NT2/D1 (cell line): Measurements from ENCODE around the gene KRTAP1-5.
"Not testable (repeated sequence)": the region's sequence is repeated elsewhere in the genome, so short reads cannot be mapped to it uniquely, and the experiment has no call there.

Source experiments
- DNase-seq: peaks from one replicate; pipeline ENCODE4 v3.0.0-alpha.2; 2011; ENCODE audit warnings: low read depth, low spot score
- H3K27me3 ChIP-seq: 2 replicates; pipeline ENCODE4 v1.6.0; 2011; ENCODE audit warnings: mild to moderate bottlenecking; ENCODE audit not compliant: insufficient read length, insufficient read depth
- H3K36me3 ChIP-seq: 2 replicates; pipeline ENCODE4 v1.6.1; 2011; ENCODE audit warnings: mild to moderate bottlenecking, low read length, mixed read lengths; ENCODE audit not compliant: insufficient read depth, insufficient read length
- H3K4me1 ChIP-seq: 2 replicates; pipeline ENCODE4 v1.5.1; 2011; ENCODE audit not compliant: insufficient read depth, insufficient read length
- H3K4me3 ChIP-seq: 2 replicates; pipeline ENCODE4 v1.5.1; 2011; ENCODE audit warnings: low read depth; ENCODE audit not compliant: insufficient read length
- H3K9ac ChIP-seq: 2 replicates; pipeline ENCODE4 v1.6.0; 2011; ENCODE audit warnings: low read depth; ENCODE audit not compliant: insufficient read length
- H3K9me3 ChIP-seq: 2 replicates; pipeline ENCODE4 v1.5.1; 2011; ENCODE audit warnings: mild to moderate bottlenecking, low read length; ENCODE audit not compliant: insufficient read depth
- SUZ12 ChIP-seq: IDR thresholded peaks from 2 replicates; pipeline ENCODE4 v1.6.1; 2011; ENCODE audit not compliant: insufficient read length, insufficient read depth; ENCODE audit errors: extremely low read depth
- YY1 ChIP-seq: IDR thresholded peaks from 2 replicates; pipeline ENCODE4 v1.6.1; 2011; ENCODE audit not compliant: insufficient read length, insufficient read depth
- ZNF274 ChIP-seq: IDR thresholded peaks from 2 replicates; pipeline ENCODE4 v1.6.1; 2011; ENCODE audit warnings: mild to moderate bottlenecking, low read depth, low read length

Gene KRTAP1-5, protein sequence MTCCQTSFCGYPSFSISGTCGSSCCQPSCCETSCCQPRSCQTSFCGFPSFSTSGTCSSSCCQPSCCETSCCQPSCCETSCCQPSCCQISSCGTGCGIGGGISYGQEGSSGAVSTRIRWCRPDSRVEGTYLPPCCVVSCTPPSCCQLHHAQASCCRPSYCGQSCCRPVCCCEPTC

DNA sequence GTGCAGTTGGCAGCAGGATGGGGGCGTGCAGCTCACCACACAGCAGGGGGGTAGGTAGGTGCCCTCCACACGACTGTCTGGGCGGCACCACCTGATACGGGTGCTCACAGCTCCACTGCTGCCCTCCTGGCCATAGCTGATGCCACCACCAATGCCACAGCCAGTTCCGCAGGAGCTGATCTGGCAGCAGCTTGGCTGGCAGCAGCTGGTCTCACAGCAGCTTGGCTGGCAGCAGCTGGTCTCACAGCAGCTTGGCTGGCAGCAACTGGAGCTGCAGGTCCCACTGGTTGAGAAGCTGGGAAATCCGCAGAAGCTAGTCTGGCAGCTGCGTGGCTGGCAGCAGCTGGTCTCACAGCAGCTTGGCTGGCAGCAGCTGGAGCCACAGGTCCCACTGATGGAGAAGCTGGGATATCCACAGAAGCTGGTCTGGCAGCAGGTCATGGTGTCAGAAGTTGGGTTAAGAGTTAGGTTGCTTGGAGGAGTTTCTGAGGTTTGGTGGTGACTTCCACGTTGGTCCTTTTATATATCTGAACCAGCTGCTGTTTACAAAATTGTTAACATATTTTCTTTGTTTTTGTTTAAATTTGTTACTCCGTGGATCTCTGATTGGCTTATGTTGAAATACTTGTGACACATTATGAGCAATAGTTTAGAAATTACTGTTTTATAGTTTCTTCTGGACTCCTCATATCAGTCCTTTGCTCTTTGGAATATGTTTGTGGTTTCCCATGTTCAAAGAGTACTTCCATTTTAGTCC is at the start of gene KRTAP1-5:
Gene KRTAP1-5 (minus strand): TSS at position 494 of the 757 bp plus-strand sequence. CDS start 53 bp downstream, at position 441.
- no peak for DNase-seq
- TF ChIP-seq SUZ12 (no peak), YY1 (no peak), ZNF274 (no peak)
- Histone ChIP-seq H3K4me1 (no peaks in the 10 kb centered on the region), H3K9ac (no peak within 1 kb of the TSS), H3K9me3 (no peaks in the 10 kb centered on the region), H3K4me3 (no peak within 1 kb of the TSS), H3K36me3 (no peaks in the 10 kb centered on the region), H3K27me3 (no peaks in the 10 kb centered on the region)

- TF ChIP-seq SUZ12 (no peak), ZNF274 (no peak)
- H3K4me1 ChIP-seq: no peaks in the 10 kb centered on the region
These were observed 49.8 kb upstream of the KRTAP1-5 start for GRCh38 chr17:41076788-41077187.

DNA sequence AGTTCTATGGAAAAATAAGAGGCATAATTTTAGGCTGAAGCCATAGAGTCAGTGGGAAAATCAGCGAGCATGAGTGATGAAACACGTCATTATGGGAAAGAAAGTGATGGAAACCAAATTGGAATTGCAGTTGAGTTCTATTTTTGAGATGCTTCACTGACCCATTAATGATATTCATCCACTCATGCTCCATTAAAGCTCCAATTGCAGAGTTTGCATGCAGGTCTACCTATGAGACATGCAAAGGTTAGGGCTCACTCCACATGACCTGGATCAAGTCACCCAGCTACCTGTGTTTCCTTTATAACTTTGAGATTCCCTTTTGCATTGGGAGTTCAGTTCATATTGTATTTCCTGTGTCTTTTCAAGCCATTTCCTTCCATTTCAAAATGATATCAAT is 46.7 kb upstream of the KRTAP1-5 start:
- no peak for DNase-seq
- Histone ChIP-seq H3K36me3 (no peaks in the 10 kb centered on the region), H3K27me3 (no peaks in the 10 kb centered on the region), H3K9ac (no peak overlapping the region), H3K4me1 (no peaks in the 10 kb centered on the region), H3K9me3 (no peaks in the 10 kb centered on the region), H3K4me3 (no peak overlapping the region)
- TF ChIP-seq SUZ12: no peak
- no peak for TF ChIP-seq YY1
- no peak for TF ChIP-seq ZNF274

More at GRCh38 chr17:41076788-41077187, 49.8 kb upstream of the KRTAP1-5 start:
- Histone ChIP-seq H3K4me3 (no peak overlapping the region), H3K36me3 (no peaks in the 10 kb centered on the region), H3K9ac (no peak overlapping the region), H3K27me3 (no peaks in the 10 kb centered on the region), H3K9me3 (no peaks in the 10 kb centered on the region)
- no peak for DNase-seq

DNA sequence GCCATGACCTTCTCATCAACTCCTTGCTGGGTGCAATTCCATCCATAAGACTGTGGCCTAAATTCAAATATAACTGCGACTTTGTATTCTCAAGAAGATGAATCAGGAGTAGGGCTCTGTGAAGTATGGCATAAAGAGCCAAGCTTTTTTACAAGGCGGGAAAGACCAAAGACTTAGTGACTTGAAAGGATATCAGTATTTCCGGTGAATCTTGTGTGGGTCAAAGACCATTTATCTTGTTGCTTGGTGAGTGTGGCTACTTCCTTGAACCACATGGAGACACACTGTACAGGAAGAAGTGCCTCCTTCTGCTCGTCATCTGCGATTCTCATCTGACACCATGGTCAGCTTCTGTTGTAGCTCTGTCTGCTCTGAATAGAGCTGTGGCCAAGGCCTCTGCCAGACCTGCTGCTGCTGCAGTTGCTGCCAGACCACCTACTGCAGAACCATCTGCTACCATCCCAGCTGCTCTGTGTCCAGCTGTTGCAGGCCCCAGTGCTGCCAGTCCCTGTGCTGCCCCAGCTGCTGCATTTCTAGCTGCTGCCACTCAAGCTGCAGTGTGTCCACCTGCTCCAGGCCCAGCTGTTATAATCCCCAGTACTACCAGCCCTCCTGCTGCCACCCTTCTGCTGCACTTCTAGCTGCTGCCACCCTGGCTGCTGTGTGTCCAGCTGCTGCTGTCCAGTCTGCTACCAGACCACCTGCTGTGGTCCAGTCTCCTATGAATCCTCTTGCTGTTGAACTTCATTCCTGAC is 44.8 kb upstream of the KRTAP1-5 start:
- no peaks in the 10 kb centered on the region for H3K36me3 ChIP-seq
- no peaks in the 10 kb centered on the region for H3K9me3 ChIP-seq
- no peaks in the 10 kb centered on the region for H3K4me1 ChIP-seq
- no peak for DNase-seq
- no peak overlapping the region for H3K9ac ChIP-seq
- TF ChIP-seq SUZ12: no peak
- TF ChIP-seq ZNF274: no peak
- no peak for TF ChIP-seq YY1
- no peaks in the 10 kb centered on the region for H3K27me3 ChIP-seq
- H3K4me3 ChIP-seq: no peak overlapping the region

- H3K36me3 ChIP-seq: no peaks in the 10 kb centered on the region
- no peak for DNase-seq
- no peaks in the 10 kb centered on the region for H3K27me3 ChIP-seq
- no peaks in the 10 kb centered on the region for H3K9me3 ChIP-seq
- H3K4me3 ChIP-seq: no peak overlapping the region
- TF ChIP-seq SUZ12 (no peak), YY1 (no peak), ZNF274 (no peak)
- H3K9ac ChIP-seq: no peak overlapping the region
- H3K4me1 ChIP-seq: no peaks in the 10 kb centered on the region
These were observed 42.0 kb upstream of the KRTAP1-5 start for GRCh38 chr17:41069031-41069430.

DNA sequence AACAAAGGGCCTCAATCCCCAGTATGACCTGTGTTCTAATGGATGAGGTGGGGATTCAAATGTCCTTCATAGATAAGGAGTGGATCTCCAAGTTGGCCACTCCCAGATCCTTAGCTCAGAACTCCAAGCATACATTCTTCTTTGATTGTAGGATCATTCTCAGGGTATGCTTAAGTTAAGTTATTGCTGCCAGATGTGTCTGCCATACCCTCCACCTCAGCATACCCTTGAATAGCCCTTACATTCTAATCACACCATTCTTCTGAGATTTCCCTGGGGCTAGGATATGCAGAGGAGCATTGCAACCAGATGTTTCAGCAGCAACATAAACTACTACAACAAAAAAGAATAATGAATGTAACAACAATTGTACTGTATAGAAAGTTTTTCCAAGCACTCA is 40.3 kb upstream of the KRTAP1-5 start:
- Histone ChIP-seq H3K27me3 (no peaks in the 10 kb centered on the region), H3K9me3 (no peaks in the 10 kb centered on the region), H3K36me3 (no peaks in the 10 kb centered on the region), H3K4me1 (no peaks in the 10 kb centered on the region), H3K4me3 (no peak overlapping the region), H3K9ac (no peak overlapping the region)
- DNase-seq: no peak
- no peak for TF ChIP-seq YY1
- TF ChIP-seq SUZ12: no peak
- TF ChIP-seq ZNF274: no peak

DNA sequence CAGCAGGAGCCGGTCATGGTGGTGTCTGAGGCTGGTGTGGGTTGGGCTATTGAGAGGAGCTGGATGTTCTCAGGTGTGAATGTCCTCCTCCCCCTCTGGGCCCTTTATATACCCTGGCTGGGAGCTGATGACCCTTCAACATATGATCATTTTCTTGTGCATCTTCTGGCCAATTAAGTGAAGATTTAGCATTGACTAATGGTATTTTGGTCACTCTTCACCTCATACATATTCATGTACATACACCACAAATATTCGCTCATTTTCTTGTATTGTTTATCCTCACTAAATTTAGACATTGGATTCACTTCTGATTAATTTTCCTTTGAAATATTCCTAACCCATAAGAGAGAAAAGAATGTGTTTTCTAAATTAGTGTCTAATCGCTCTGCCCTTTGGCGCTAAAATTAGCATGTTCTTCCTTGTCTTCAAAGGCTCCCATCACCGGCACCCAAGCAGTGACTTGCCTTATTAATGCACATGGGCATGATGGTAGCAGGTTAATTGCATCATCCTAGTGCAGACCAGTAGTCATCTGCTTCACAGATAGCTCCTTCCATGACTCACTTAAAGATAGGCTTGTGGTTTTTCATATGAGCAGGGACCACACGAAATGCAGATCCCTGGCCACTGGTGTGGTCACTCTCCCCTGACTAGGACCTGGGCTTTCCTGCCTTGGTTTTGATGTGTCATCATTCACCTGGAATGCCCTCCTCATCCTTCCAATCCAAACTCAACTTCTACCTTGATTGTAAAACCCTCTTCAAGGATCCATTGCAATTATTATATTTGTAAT is 39.0 kb upstream of the KRTAP1-5 start, which contains the start of gene KRTAP2-4:
Gene KRTAP2-4 (minus strand): TSS at position 51 of the 796 bp plus-strand sequence. CDS start 34 bp downstream, at position 17.
- no peak for DNase-seq
- TF ChIP-seq SUZ12 (no peak), ZNF274 (no peak), YY1 (no peak)
- no peaks in the 10 kb centered on the region for H3K9me3 ChIP-seq
- no peaks in the 10 kb centered on the region for H3K4me1 ChIP-seq
- H3K36me3 ChIP-seq: no peaks in the 10 kb centered on the region
- H3K27me3 ChIP-seq: no peaks in the 10 kb centered on the region
- H3K4me3 ChIP-seq: no peak within 1 kb of the TSS
- no peak within 1 kb of the TSS for H3K9ac ChIP-seq

DNA sequence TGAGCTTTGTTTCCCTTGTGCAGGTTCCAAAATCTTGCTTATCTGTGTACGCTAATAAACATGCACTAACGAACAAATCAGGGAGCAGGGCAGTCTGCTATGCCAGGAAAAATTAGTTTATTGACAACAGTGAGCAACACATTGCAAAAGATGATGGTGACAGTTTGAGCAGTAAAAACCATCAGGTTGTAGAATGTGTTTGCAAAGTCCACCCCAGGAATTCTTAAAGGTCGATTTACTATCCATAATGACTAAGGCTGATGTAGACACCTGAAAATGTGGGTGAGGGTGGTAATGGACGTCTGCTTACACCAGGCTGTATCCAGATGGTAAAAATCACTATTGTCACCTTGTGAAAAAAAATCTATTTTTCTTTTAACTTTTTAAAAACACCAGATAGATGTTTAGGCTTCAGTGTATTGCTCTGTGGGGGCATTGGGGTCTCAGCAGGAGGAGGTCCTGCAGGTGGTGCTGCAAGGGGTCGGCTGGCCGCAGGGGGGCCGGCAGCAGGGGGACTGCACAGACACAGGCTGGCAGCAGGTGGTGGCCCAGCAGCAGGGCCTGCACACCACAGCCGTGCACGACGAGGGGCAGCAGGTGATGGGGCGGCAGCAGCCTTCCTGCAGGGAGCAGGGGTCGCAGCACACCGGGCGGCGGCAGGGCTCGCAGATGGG is 38.1 kb upstream of the KRTAP1-5 start:
- not testable (repeated sequence) for H3K27me3 ChIP-seq, H3K9ac ChIP-seq, H3K9me3 ChIP-seq, DNase-seq, H3K4me1 ChIP-seq, H3K36me3 ChIP-seq, H3K4me3 ChIP-seq
